ENCODE data around the gene GREB1L. TPM values are rescaled to one million over a fixed set of nuclear protein-coding genes. Genes with fewer than 3 reads are reported as not detected.

Gene GREB1L
- total RNA-seq, 1 experiment from 2014 or later = 0.26 TPM

DNA sequence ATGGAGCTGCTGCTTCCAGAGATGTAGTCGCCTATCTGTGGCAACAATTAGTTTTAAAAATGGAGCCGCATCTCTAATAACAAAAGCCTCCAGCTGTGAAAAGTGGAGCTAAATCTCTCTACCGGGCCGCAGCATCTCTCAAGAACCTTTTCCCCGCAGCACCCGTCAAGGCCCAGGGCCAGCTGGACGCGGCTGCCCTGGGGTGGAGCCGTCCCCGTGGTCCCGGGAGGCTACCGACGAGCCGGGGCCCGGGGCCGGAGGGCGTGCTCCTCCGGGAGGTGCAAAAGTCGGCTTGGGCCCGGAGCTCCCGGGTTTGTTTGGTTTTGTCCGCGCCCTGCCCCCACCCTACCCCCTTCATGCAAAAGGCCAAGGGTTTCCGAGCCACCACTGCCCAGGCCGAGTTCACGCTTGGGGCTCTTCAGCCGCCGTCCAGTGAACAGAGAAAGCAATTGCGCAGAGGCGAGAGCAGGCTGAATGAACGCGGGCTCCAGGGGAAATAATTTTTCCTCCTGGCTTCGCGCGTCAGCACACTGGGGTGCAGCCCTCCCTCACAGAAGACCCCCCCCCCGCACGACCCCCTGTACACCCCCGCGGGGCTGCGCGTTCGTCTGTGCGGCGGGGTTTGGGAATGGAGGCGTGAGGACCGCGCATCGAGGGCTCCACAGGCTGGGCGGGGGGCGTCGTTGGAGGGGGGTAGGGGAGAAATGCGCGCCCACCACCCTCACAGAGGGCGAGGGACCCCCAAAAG lies 557 bp upstream of the GREB1L start:
- Mint-ChIP-seq H3K4me3 (peak overlapping the region; percentile 70), H3K9me3 (no peaks in the 10 kb centered on the region), H3K36me3 (no peaks in the 10 kb centered on the region), H3K4me1 (peaks cover 9% of the 10 kb centered on the region), H3K27me3 (ENCODE audit: low read depth) (peaks cover 94% of the 10 kb centered on the region), H3K27ac (no peak overlapping the region)
- ATAC-seq = peak; percentile 58
- TF ChIP-seq KAT7 (CRISPR knock-in tag; IDR thresholded peaks at IDR 0.05; ENCODE audit: borderline replicate concordance) (no peak), RELA (CRISPR knock-in tag; IDR thresholded peaks at IDR 0.05; ENCODE audit: borderline replicate concordance) (0 out of 2 replicates have a peak, but pooled peaks have one; percentile 39)
- POLR2A ChIA-PET = interaction anchor here (0.6 kb wide), 1 partner anchor 29 kb away, joined by 6 read pairs; no protein-coding TSS in a partner anchor
- CTCF ChIA-PET = interaction anchor here (1.0 to 2.7 kb wide), 3 partner anchors 46 to 204 kb away, joined by 3 to 12 read pairs (median 5); no protein-coding TSS in a partner anchor
- DNase-seq (ENCODE audit: low spot score) = peak; percentile 52

DNA sequence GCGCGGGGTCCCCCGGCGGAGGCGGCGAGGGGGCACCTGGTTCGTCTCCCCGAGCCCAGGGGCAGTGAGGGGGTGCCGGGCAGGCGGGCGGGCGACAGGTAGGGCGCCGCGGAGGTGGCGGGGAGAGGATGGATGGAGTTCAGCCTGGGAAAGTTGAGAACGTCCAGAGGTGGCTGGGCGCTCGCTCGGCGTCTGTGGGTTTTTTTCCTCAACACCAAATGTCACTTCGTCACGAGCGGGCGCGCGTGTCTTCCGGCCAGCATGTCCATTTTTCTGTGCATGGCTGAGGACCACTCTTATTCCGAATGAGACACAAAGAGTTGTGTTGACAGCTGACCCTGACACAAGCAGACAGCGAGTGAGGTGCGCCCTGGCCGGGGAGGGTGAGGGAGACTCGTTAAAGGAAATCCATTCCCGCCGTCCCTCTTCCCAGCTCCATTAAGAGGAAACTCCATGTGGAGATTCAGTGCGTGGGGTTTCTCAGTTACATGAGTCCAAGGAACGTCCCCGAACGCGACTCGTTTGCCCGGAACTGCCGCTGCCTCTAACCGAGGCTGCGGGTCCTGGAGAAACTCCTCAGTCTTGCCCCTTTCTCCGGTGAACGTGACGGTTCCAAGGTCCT lies 859 bp downstream of the GREB1L start:
- DNase-seq (ENCODE audit: low spot score) (peak; percentile 24), ATAC-seq (peak; percentile 9)
- Mint-ChIP-seq H3K4me3 (peak overlapping the region; percentile 66), H3K27me3 (ENCODE audit: low read depth) (peaks cover 91% of the 10 kb centered on the region), H3K4me1 (peaks cover 9% of the 10 kb centered on the region), H3K27ac (no peak overlapping the region), H3K9me3 (no peaks in the 10 kb centered on the region), H3K36me3 (no peaks in the 10 kb centered on the region)
- ChIA-PET POLR2A (no interaction called here), CTCF (interaction anchor here (0.7 to 2.7 kb wide), 3 partner anchors 178 to 202 kb away, joined by 3 to 12 read pairs (median 3); no protein-coding TSS in a partner anchor)
- TF ChIP-seq, protein P1, sequence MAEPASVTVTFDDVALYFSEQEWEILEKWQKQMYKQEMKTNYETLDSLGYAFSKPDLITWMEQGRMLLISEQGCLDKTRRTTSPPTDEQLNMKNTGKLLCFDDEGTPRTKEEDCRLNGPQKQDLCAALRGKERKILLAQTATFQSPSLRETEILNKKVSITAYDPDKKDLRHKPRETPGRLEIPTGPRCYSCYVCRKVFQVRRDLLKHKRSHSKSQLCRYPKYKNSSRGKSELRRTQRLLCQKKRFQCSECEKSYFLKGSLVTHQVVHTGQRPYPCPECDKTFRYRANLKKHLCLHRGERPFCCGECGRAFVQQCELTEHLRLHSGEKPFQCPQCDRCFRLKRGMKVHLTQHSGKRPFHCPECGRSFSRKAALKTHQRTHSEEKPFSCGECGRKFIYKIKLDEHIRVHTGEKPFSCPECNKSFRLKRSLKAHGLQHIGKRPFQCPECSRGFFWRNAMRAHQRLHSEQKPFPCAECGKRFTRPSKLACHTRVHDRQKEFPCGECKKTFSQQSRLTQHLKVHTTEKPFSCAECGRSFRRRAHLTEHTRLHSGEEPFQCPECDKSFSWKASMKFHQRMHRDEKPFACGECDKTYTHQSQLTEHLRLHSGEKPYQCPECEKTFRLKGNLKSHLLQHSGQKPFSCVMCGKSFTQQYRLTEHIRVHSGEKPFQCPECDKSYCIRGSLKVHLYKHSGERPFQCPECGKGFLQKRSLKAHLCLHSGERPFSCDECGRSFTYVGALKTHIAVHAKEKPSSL (CRISPR knock-in tag; conservative IDR thresholded peaks at IDR 0.05) = no peak
- TF ChIP-seq, protein P2, sequence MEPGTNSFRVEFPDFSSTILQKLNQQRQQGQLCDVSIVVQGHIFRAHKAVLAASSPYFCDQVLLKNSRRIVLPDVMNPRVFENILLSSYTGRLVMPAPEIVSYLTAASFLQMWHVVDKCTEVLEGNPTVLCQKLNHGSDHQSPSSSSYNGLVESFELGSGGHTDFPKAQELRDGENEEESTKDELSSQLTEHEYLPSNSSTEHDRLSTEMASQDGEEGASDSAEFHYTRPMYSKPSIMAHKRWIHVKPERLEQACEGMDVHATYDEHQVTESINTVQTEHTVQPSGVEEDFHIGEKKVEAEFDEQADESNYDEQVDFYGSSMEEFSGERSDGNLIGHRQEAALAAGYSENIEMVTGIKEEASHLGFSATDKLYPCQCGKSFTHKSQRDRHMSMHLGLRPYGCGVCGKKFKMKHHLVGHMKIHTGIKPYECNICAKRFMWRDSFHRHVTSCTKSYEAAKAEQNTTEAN (CRISPR knock-in tag; IDR thresholded peaks at IDR 0.05) = no peak
- TF ChIP-seq GABPB1 (CRISPR knock-in tag; IDR thresholded peaks at IDR 0.05) (no peak), ZNF263 (CRISPR knock-in tag; IDR thresholded peaks at IDR 0.05; ENCODE audit: low read depth) (no peak), FOXK1 (CRISPR knock-in tag; IDR thresholded peaks at IDR 0.05) (no peak), ZNF423 (CRISPR knock-in tag; IDR thresholded peaks at IDR 0.05) (no peak), CREB1 (CRISPR knock-in tag; IDR thresholded peaks at IDR 0.05) (no peak), SMAD4 (CRISPR knock-in tag; IDR thresholded peaks at IDR 0.05) (no peak)

DNA sequence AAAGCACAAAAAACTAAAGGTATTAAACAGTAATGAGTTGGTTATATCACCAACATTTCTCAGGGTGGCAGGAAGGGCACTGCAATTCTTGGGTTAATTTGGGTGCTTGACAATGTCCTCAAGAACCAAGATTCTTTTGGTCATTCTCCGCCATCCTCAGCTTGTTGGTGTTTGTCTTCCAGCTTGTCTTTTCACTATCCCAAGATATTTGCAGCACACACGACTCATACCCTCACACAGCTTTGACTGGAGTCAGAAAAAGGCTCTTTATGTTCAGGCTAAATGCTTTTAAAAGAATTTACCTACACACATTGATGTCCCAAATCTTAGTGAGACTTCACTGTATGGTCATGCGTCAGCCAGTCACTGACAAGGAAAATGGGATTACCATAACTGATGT lies 12.5 kb downstream of the GREB1L start:
- Mint-ChIP-seq H3K36me3 (no peaks in the 10 kb centered on the region), H3K9me3 (no peaks in the 10 kb centered on the region), H3K27ac (no peak overlapping the region), H3K4me1 (no peaks in the 10 kb centered on the region), H3K27me3 (ENCODE audit: low read depth) (peaks cover 10% of the 10 kb centered on the region), H3K4me3 (no peak overlapping the region)
- ATAC-seq = no peak
- CTCF ChIA-PET = no interaction called here
- POLR2A ChIA-PET = interaction anchor here (0.6 kb wide), 1 partner anchor 64 kb away, joined by 3 read pairs; no protein-coding TSS in a partner anchor
- TF ChIP-seq, protein P3, sequence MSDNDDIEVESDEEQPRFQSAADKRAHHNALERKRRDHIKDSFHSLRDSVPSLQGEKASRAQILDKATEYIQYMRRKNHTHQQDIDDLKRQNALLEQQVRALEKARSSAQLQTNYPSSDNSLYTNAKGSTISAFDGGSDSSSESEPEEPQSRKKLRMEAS (CRISPR knock-in tag; IDR thresholded peaks at IDR 0.05) = no peak
- TF ChIP-seq, protein P4, sequence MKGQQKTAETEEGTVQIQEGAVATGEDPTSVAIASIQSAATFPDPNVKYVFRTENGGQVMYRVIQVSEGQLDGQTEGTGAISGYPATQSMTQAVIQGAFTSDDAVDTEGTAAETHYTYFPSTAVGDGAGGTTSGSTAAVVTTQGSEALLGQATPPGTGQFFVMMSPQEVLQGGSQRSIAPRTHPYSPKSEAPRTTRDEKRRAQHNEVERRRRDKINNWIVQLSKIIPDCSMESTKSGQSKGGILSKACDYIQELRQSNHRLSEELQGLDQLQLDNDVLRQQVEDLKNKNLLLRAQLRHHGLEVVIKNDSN (CRISPR knock-in tag; IDR thresholded peaks at IDR 0.05) = no peak
- TF ChIP-seq NR3C1 (CRISPR knock-in tag; conservative IDR thresholded peaks at IDR 0.05; ENCODE audit: low read depth) = no peak
- TF ChIP-seq SP1 (CRISPR knock-in tag; conservative IDR thresholded peaks at IDR 0.05) = no peak
- TF ChIP-seq, protein P5, sequence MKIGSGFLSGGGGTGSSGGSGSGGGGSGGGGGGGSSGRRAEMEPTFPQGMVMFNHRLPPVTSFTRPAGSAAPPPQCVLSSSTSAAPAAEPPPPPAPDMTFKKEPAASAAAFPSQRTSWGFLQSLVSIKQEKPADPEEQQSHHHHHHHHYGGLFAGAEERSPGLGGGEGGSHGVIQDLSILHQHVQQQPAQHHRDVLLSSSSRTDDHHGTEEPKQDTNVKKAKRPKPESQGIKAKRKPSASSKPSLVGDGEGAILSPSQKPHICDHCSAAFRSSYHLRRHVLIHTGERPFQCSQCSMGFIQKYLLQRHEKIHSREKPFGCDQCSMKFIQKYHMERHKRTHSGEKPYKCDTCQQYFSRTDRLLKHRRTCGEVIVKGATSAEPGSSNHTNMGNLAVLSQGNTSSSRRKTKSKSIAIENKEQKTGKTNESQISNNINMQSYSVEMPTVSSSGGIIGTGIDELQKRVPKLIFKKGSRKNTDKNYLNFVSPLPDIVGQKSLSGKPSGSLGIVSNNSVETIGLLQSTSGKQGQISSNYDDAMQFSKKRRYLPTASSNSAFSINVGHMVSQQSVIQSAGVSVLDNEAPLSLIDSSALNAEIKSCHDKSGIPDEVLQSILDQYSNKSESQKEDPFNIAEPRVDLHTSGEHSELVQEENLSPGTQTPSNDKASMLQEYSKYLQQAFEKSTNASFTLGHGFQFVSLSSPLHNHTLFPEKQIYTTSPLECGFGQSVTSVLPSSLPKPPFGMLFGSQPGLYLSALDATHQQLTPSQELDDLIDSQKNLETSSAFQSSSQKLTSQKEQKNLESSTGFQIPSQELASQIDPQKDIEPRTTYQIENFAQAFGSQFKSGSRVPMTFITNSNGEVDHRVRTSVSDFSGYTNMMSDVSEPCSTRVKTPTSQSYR (CRISPR knock-in tag; IDR thresholded peaks at IDR 0.05) = no peak
- TF ChIP-seq GRHL2 (CRISPR knock-in tag; IDR thresholded peaks at IDR 0.05; ENCODE audit: insufficient replicate concordance, severe bottlenecking) = no peak
- TF ChIP-seq JUN (CRISPR knock-in tag; IDR thresholded peaks at IDR 0.05) = no peak
- no peak for TF ChIP-seq OVOL2 (CRISPR knock-in tag; IDR thresholded peaks at IDR 0.05; ENCODE audit: borderline replicate concordance)
- DNase-seq (ENCODE audit: low spot score) = no peak

Data from WTC11 (cell line).